IMR-90 (cell line): ENCODE data around the gene PYY. TPM values are rescaled to one million over a fixed set of nuclear protein-coding genes. Genes with fewer than 3 reads are reported as not detected.

ENCODE experiments used
- ATAC-seq: fragments of 200-7000 bp; cut with Tn5 transposase; 2 replicates; pipeline ENCODE4 v1.9.1; 2020; ENCODE audit warnings: low read depth, mild to moderate bottlenecking, moderate library complexity
- BruUV-seq: library from RNA; stranded (reverse); fragments of 400-500 nt; replicated peaks from 2 replicates; lab custom pipeline; 2021; lab: Mats Ljungman, UMichigan
- CTCF ChIA-PET: fragments of 300-600 bp; formaldehyde crosslinking; extraction: SDS; loops from one replicate; lab custom pipeline; 2021; ENCODE audit warnings: antibody characterized with exemption; lab: Yijun Ruan, JAX
- POLR2A ChIA-PET: fragments of 300-600 bp; sonication (Branson Sonifier 250); formaldehyde crosslinking; loops from one replicate; lab custom pipeline; 2022; ENCODE audit warnings: antibody characterized with exemption; ENCODE audit not compliant: unreplicated experiment; lab: Charles Lee
- DNase-seq: peaks from one replicate; pipeline ENCODE4 v3.0.0; 2013
- H2AFZ ChIP-seq: replicated peaks from 2 replicates; pipeline ENCODE3; 2013; ENCODE audit warnings: low read length, mild to moderate bottlenecking; ENCODE audit not compliant: poor library complexity
- H2AK5ac ChIP-seq: 2 replicates; pipeline ENCODE4 v1.6.1; 2013; ENCODE audit warnings: low read depth, low read length, inconsistent platforms
- H2AK9ac ChIP-seq: replicated peaks from 2 replicates; pipeline ENCODE3; 2013; ENCODE audit warnings: mild to moderate bottlenecking, low read depth, low read length, moderate library complexity; ENCODE audit not compliant: poor library complexity
- H2BK120ac ChIP-seq: 2 replicates; pipeline ENCODE4 v1.6.1; 2013; ENCODE audit warnings: low read depth, low read length, inconsistent platforms
- H2BK15ac ChIP-seq: 3 replicates; pipeline ENCODE4 v1.6.1; 2013; ENCODE audit warnings: low read depth, low read length, inconsistent platforms
- H2BK20ac ChIP-seq: 2 replicates; pipeline ENCODE4 v1.6.1; 2013; ENCODE audit warnings: low read depth, mild to moderate bottlenecking, inconsistent platforms, low read length, moderate library complexity
- H2BK5ac ChIP-seq: 2 replicates; pipeline ENCODE4 v1.6.1; 2013; ENCODE audit warnings: mild to moderate bottlenecking, low read depth, low read length, inconsistent platforms; ENCODE audit not compliant: poor library complexity, severe bottlenecking
- H3K14ac ChIP-seq: replicated peaks from 2 replicates; pipeline ENCODE4 v1.6.1; 2013; ENCODE audit warnings: low read depth, low read length, inconsistent platforms
- H3K18ac ChIP-seq: 2 replicates; pipeline ENCODE4 v1.6.1; 2013; ENCODE audit warnings: low read depth, low read length, control low read depth
- H3K23ac ChIP-seq: 2 replicates; pipeline ENCODE4 v1.6.1; 2013; ENCODE audit warnings: low read depth, low read length, inconsistent platforms
- H3K27ac ChIP-seq: 2 replicates; pipeline ENCODE4 v1.5.1; 2013; ENCODE audit warnings: mild to moderate bottlenecking, control low read depth, low read length; ENCODE audit not compliant: insufficient read depth
- H3K27me3 ChIP-seq: 2 replicates; pipeline ENCODE4 v1.6.1; 2013; ENCODE audit warnings: low read length; ENCODE audit not compliant: control insufficient read depth, insufficient read depth
- H3K36me3 ChIP-seq: 2 replicates; pipeline ENCODE4 v1.6.1; 2013; ENCODE audit warnings: low read length, mixed read lengths; ENCODE audit not compliant: control insufficient read depth, insufficient read depth
- H3K4ac ChIP-seq: 2 replicates; pipeline ENCODE4 v1.6.1; 2013; ENCODE audit warnings: low read depth, low read length, inconsistent platforms
- H3K4me1 ChIP-seq: 2 replicates; pipeline ENCODE4 v1.6.1; 2013; ENCODE audit warnings: low read length, mixed read lengths; ENCODE audit not compliant: control insufficient read depth, insufficient read depth
- H3K4me2 ChIP-seq: 2 replicates; pipeline ENCODE4 v1.6.1; 2013; ENCODE audit warnings: low read depth, mild to moderate bottlenecking, control low read depth, low read length, moderate library complexity
- H3K4me3 ChIP-seq: 2 replicates; pipeline ENCODE4 v1.5.1; 2013; ENCODE audit warnings: low read depth, mild to moderate bottlenecking, control low read depth, low read length, moderate library complexity; ENCODE audit not compliant: insufficient read depth
- H3K56ac ChIP-seq: 2 replicates; pipeline ENCODE4 v1.6.1; 2013; ENCODE audit warnings: low read length, inconsistent platforms; ENCODE audit not compliant: insufficient read depth; ENCODE audit errors: extremely low read depth
- H3K79me1 ChIP-seq, 2 experiments: 2 replicates each; pipeline ENCODE4 v1.6.1; 2013; ENCODE audit warnings: low read length in 2 of 2, inconsistent platforms in 1 of 2, low read depth in 1 of 2
- H3K9ac ChIP-seq: 2 replicates; pipeline ENCODE4 v1.6.1; 2013; ENCODE audit warnings: low read depth, low read length, control low read depth
- H3K9me1 ChIP-seq: 2 replicates; pipeline ENCODE4 v1.6.1; 2013; ENCODE audit warnings: low read length, inconsistent platforms; ENCODE audit not compliant: insufficient read depth
- H3K9me3 ChIP-seq: 2 replicates; pipeline ENCODE4 v1.6.1; 2013; ENCODE audit warnings: low read length; ENCODE audit not compliant: control insufficient read depth, insufficient read depth
- H4K20me1 ChIP-seq: 2 replicates; pipeline ENCODE4 v1.6.1; 2013; ENCODE audit warnings: low read length, inconsistent platforms; ENCODE audit not compliant: insufficient read depth
- H4K5ac ChIP-seq: 2 replicates; pipeline ENCODE4 v1.6.1; 2013; ENCODE audit warnings: mild to moderate bottlenecking, low read depth, low read length, control low read depth
- H4K8ac ChIP-seq, 2 experiments: 2 replicates each; pipeline ENCODE4 v1.6.1; 2013; ENCODE audit warnings: low read depth in 2 of 2, low read length in 2 of 2, control low read depth in 1 of 2, inconsistent platforms in 1 of 2
- H4K91ac ChIP-seq: 2 replicates; pipeline ENCODE4 v1.6.1; 2013; ENCODE audit warnings: low read depth, low read length, inconsistent platforms; ENCODE audit not compliant: insufficient read depth
- MXI1 ChIP-seq: IDR thresholded peaks from 2 replicates; pipeline ENCODE4 v1.6.1; 2012; ENCODE audit warnings: low read depth, mild to moderate bottlenecking, low read length, moderate library complexity, borderline replicate concordance
- WGBS, 2 experiments: methylation state at CpG; one replicate each; pipeline versions ENCODE4 v1.1.5 to v1.1.7; 2013; ENCODE audit warnings: missing lambda C conversion rate in 2 of 2; ENCODE audit not compliant: insufficient read length in 1 of 2; ENCODE audit errors: extremely low coverage in 2 of 2; 5-methylcytosine and 5-hydroxymethylcytosine counted together
- dilution Hi-C: fragments of 300-500 bp; cut with HindIII; formaldehyde crosslinking; loops from one replicate; pipeline ENCODE4 v1.14.3; 2018; ENCODE audit warnings: low sequenced_read_pairs; ENCODE audit not compliant: unreplicated experiment
- in situ Hi-C: fragments of 300-500 bp; cut with MboI; formaldehyde crosslinking; loops from 3 replicates; pipeline ENCODE4 v1.14.3; 2019; ENCODE audit warnings: low sequenced_read_pairs, inconsistent platforms, mixed read lengths
- intact Hi-C: fragments of 100-400 bp; cut with micrococcal nuclease; formaldehyde crosslinking; loops from 2 replicates; pipeline ENCODE4 v1.10.0; 2022
- polyA plus RNA-seq, 3 experiments: library from polyadenylated mRNA; depleted of rRNA; stranded (reverse); fragments of >200 nt; gene quantifications; 2 replicates each; pipeline ENCODE4 v1.2.3, GENCODE V29; 2012; ENCODE audit warnings: low replicate concordance in 1 of 3
- total RNA-seq: library from RNA; depleted of rRNA; stranded (reverse); fragments of >200 nt; gene quantifications from 2 replicates; pipeline ENCODE4 v1.2.3, GENCODE V29; 2012

Gene PYY
- total and polyA plus RNA-seq, 2 of the 4 experiments (the other 2 are of a cell fraction) = not detected

GRCh38 chr17:43914451-43914850, 39.3 kb downstream of the PYY start:
- no peaks in the 10 kb centered on the region for H3K4me1 ChIP-seq
- H2AFZ ChIP-seq = no peak overlapping the region
- H3K27me3 ChIP-seq = peaks cover 65% of the 10 kb centered on the region
- H3K9me3 ChIP-seq = no peaks in the 10 kb centered on the region
- H3K56ac ChIP-seq = no peak overlapping the region
- H4K20me1 ChIP-seq = no peaks in the 10 kb centered on the region
- no peak overlapping the region for H2AK9ac ChIP-seq
- no peak overlapping the region for H3K14ac ChIP-seq
- no peak overlapping the region for H4K8ac ChIP-seq
- H3K27ac ChIP-seq = no peak overlapping the region
- in situ Hi-C loops (no loop called here), intact Hi-C loops (no loop called here), dilution Hi-C loops (no loop called here)
- ATAC-seq (no peak), DNase-seq (no peak)
- H2BK15ac ChIP-seq = no peak overlapping the region
- H2BK120ac ChIP-seq = no peak overlapping the region
- no CpG with 5 or more reads among the region's 2 CpGs for WGBS, 2 experiments
- H3K4me2 ChIP-seq = no peak overlapping the region
- H2BK5ac ChIP-seq = no peak overlapping the region
- no peak overlapping the region for H2BK20ac ChIP-seq
- CTCF ChIA-PET = no interaction called here
- no peak overlapping the region for H3K4me3 ChIP-seq
- H3K9me1 ChIP-seq = peaks cover 3% of the 10 kb centered on the region; the same call in 1 of the 2 replicates
- no peak overlapping the region for H4K91ac ChIP-seq
- no peak for TF ChIP-seq MXI1
- H4K5ac ChIP-seq = no peak overlapping the region
- no peaks in the 10 kb centered on the region for H3K79me1 ChIP-seq
- H3K23ac ChIP-seq = no peak overlapping the region
- POLR2A ChIA-PET = no interaction called here
- no peak overlapping the region for H2AK5ac ChIP-seq
- no peaks in the 10 kb centered on the region for H3K36me3 ChIP-seq
- no peak overlapping the region for H3K4ac ChIP-seq
- H3K18ac ChIP-seq = no peak overlapping the region
- BruUV-seq = no TSS peak
- no peak overlapping the region for H3K9ac ChIP-seq
